Activated CD8-positive, alpha-beta T cell treated with anti-CD3 and anti-CD28 coated beads for 36 hours (primary cell): ENCODE data around the gene RNF121. TPM values are rescaled to one million over a fixed set of nuclear protein-coding genes. Genes with fewer than 3 reads are reported as not detected.

ENCODE experiments used
- ATAC-seq: fragments of 200-7000 bp; cut with Tn5 transposase; one replicate; pipeline ENCODE4 v1.10.0; 2021; ENCODE audit warnings: mild to moderate bottlenecking, moderate library complexity
- CTCF ChIA-PET: fragments of 350-600 bp; sonication (Branson Sonifier 250); formaldehyde crosslinking; loops from one replicate; lab custom pipeline; 2021; ENCODE audit warnings: antibody characterized with exemption; lab: Charles Lee
- POLR2A ChIA-PET: fragments of 350-600 bp; sonication (Branson Sonifier 250); formaldehyde crosslinking; loops from one replicate; lab custom pipeline; 2021; ENCODE audit warnings: antibody characterized with exemption; lab: Charles Lee
- DNase-seq: peaks from one replicate; pipeline ENCODE4 v3.0.0-alpha.2; 2020
- H3K27ac Mint-ChIP-seq: one replicate; pipeline ENCODE4 v1.8.0; 2021; ENCODE audit warnings: mild to moderate bottlenecking, mixed read lengths
- H3K27me3 Mint-ChIP-seq: one replicate; pipeline ENCODE4 v1.8.0; 2021; ENCODE audit warnings: mixed read lengths
- H3K36me3 Mint-ChIP-seq: one replicate; pipeline ENCODE4 v1.8.0; 2021; ENCODE audit warnings: low read depth, mixed read lengths
- H3K4me1 Mint-ChIP-seq: one replicate; pipeline ENCODE4 v1.8.0; 2021; ENCODE audit warnings: low read depth, mixed read lengths
- H3K4me3 Mint-ChIP-seq: one replicate; pipeline ENCODE4 v1.8.0; 2021; ENCODE audit warnings: mild to moderate bottlenecking, moderate library complexity, mixed read lengths
- H3K9me3 Mint-ChIP-seq: one replicate; pipeline ENCODE4 v1.8.0; 2021; ENCODE audit warnings: mixed read lengths
- intact Hi-C: fragments of 100-400 bp; cut with micrococcal nuclease; formaldehyde crosslinking; loops from one replicate; pipeline ENCODE4 v1.10.0; 2022
- total RNA-seq, 2 experiments: library from RNA; stranded (reverse); gene quantifications; one replicate each; pipeline ENCODE4 v1.2.3, GENCODE V29; 2021
- TF ChIP-seq, protein P1 (sequence below): fragments of 200-600 bp; IDR thresholded peaks from one replicate; pipeline ENCODE4 v1.8.0; 2022; ENCODE audit warnings: antibody characterized with exemption, mild to moderate bottlenecking

Gene RNF121
- total RNA-seq, 2 experiments from 2014 or later: 23.7 to 28.1 TPM

DNA sequence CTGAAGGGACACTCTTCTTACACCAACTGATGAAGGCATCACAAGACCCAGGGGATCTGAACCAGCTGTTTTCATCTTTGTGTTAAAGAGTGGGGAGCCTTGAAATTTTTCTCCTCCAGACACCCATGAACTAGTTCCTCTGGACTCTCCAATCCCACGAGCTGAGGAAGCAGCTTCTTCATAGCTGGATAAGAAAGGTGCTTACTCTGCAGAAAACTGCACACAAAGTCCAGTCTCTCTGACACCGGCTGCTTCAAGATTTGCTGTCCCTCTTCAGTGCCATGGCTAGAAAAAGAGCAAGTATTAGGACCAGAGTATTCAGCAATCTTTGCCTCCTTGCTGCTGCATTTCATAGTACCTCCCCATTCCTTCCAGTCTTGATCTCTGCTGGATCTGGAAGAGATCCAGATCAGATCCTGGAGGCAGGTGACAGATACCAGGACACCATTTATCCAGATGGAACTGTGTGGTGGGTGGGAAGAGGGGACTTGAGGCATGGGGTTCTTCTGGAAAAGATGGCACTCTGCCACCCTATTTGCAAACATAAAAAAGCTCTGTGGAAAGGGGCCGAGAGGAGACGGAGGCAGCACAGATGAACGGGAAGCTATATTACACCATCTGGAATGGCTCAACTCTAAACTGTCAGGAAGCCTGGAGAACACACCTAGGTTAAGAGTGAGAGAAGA is 95.4 kb downstream of the RNF121 start:
- peaks cover 30% of the 10 kb centered on the region for H3K36me3 Mint-ChIP-seq
- intact Hi-C loops: loop anchor here (2.0 kb wide), 1 partner anchor 67 kb away; no protein-coding TSS in a partner anchor
- TF ChIP-seq, protein P1, sequence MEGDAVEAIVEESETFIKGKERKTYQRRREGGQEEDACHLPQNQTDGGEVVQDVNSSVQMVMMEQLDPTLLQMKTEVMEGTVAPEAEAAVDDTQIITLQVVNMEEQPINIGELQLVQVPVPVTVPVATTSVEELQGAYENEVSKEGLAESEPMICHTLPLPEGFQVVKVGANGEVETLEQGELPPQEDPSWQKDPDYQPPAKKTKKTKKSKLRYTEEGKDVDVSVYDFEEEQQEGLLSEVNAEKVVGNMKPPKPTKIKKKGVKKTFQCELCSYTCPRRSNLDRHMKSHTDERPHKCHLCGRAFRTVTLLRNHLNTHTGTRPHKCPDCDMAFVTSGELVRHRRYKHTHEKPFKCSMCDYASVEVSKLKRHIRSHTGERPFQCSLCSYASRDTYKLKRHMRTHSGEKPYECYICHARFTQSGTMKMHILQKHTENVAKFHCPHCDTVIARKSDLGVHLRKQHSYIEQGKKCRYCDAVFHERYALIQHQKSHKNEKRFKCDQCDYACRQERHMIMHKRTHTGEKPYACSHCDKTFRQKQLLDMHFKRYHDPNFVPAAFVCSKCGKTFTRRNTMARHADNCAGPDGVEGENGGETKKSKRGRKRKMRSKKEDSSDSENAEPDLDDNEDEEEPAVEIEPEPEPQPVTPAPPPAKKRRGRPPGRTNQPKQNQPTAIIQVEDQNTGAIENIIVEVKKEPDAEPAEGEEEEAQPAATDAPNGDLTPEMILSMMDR: no peak
- H3K4me3 Mint-ChIP-seq: no peak overlapping the region
- peak overlapping the region; percentile 47 for H3K27ac Mint-ChIP-seq
- ChIA-PET CTCF (interaction anchor here (0.9 to 19.6 kb wide), 35 partner anchors 9 to 421 kb away, joined by 3 to 278 read pairs (median 7); partner anchors contain the start of genes LAMTOR1 and LRRC51), POLR2A (interaction anchor here (1.4 to 1.9 kb wide), 3 partner anchors 9 to 67 kb away, joined by 5 to 6 read pairs (median 6); no protein-coding TSS in a partner anchor)
- H3K27me3 Mint-ChIP-seq: no peaks in the 10 kb centered on the region
- ATAC-seq: no peak
- H3K4me1 Mint-ChIP-seq: peaks cover 33% of the 10 kb centered on the region
- H3K9me3 Mint-ChIP-seq: no peaks in the 10 kb centered on the region
- DNase-seq: no peak

DNA sequence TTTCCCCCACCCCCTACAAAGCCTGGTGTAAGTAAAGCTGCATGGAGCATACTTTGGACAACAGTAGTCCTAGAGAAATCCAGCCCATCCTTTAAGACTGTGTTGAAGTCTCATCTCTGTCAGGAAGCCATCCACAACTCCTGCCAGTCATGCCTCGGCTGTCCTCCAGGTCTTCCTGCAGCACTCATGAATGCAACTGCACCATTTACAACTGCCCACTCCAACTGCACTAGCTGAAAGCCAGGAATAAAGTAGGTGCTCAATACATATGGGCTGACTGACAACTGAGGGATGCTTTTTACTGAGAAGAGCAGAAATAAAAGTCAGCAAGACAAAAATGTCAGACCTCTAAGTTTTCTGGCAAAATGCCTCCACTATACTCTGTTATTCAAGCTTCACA is 97.2 kb downstream of the RNF121 start:
- intact Hi-C loops: no loop called here
- Mint-ChIP-seq H3K36me3 (peaks cover 27% of the 10 kb centered on the region), H3K4me1 (peaks cover 46% of the 10 kb centered on the region), H3K27me3 (no peaks in the 10 kb centered on the region), H3K4me3 (no peak overlapping the region), H3K27ac (peak overlapping the region; percentile 70), H3K9me3 (no peaks in the 10 kb centered on the region)
- ChIA-PET POLR2A (interaction anchor here (1.2 to 6.6 kb wide), 3 partner anchors 9 to 65 kb away, joined by 3 to 33 read pairs (median 6); no protein-coding TSS in a partner anchor), CTCF (interaction anchor here (0.8 to 19.6 kb wide), 17 partner anchors 11 to 211 kb away, joined by 3 to 278 read pairs (median 9); partner anchors contain the start of gene LAMTOR1)
- TF ChIP-seq, protein P1: no peak
- no peak for DNase-seq
- no peak for ATAC-seq

DNA sequence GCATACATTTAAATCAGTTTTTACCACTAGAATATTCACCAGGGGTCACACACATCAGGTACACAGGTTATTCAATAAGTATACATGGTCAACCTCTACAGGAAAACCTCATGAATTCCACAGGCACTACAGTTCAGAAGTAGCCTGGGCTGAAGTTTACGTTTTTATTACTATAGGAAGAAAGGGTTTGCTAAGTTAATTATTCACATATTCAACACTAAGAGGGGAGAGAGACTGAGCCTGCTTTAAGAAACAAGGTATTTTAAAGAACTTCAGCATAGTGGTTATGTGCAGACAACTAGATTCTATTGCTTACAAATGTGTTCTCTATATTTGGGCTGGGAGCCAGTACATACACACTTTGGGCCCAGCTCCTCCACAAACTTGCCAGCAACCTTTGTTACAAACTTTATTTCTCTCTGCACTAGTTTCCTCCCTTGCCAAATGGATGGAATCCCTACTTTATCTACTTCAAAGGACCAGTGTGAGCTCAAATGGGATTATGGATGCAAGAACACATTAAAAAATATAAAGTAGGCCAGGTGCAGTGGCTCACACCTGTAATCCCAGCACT is 101.7 kb downstream of the RNF121 start:
- DNase-seq (no peak), ATAC-seq (no peak)
- H3K4me3 Mint-ChIP-seq: no peak overlapping the region
- ChIA-PET CTCF (interaction anchor here (0.6 to 19.6 kb wide), 6 partner anchors 9 to 152 kb away, joined by 3 to 278 read pairs (median 7); partner anchors contain the start of gene LAMTOR1), POLR2A (interaction anchor here (0.7 to 6.6 kb wide), 2 partner anchors 9 to 67 kb away, joined by 3 to 33 read pairs; no protein-coding TSS in a partner anchor)
- H3K27ac Mint-ChIP-seq: peak overlapping the region; percentile 79
- no peaks in the 10 kb centered on the region for H3K27me3 Mint-ChIP-seq
- TF ChIP-seq, protein P1: no peak
- H3K4me1 Mint-ChIP-seq: peaks cover 55% of the 10 kb centered on the region
- H3K9me3 Mint-ChIP-seq: no peaks in the 10 kb centered on the region
- intact Hi-C loops: no loop called here
- H3K36me3 Mint-ChIP-seq: peaks cover 32% of the 10 kb centered on the region

DNA sequence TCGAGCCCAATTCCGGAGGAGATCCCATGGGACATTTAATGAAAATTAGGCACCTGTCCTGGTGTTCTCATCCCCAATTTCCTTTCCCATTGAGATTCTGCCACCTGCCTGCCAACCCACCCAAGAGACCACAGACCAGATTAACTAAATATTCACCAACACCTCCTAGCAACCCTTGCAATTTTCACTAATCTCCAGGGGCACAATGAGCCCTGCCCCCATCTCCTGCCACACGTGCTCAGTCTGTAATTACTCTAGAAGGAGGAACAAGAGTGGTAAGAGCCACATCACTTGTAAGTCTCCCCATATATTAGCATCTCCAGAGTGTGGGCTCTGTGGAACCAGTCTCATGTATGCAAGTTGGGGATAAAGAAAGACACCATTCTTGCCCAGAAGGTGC is 107.8 kb downstream of the RNF121 start:
- Mint-ChIP-seq H3K9me3 (no peaks in the 10 kb centered on the region), H3K27me3 (no peaks in the 10 kb centered on the region), H3K27ac (peak overlapping the region; percentile 73), H3K4me1 (peaks cover 29% of the 10 kb centered on the region), H3K4me3 (no peak overlapping the region), H3K36me3 (peaks cover 25% of the 10 kb centered on the region)
- intact Hi-C loops: no loop called here
- CTCF ChIA-PET: no interaction called here
- no peak for DNase-seq
- POLR2A ChIA-PET: interaction anchor here (1.1 kb wide), 1 partner anchor 17 kb away, joined by 3 read pairs; no protein-coding TSS in a partner anchor
- no peak for ATAC-seq
- TF ChIP-seq, protein P1: no peak
